MCF 10A (cell line): Measurements from ENCODE around the gene KLHL11. TPM values are rescaled to one million over a fixed set of nuclear protein-coding genes. Genes with fewer than 3 reads are reported as not detected.
A peak's percentile ranks its signal among the peaks of the same experiment; 100 is the strongest.

Experiments
- BruUV-seq: library from RNA; stranded (reverse); fragments of 400-500 nt; replicated peaks from 2 replicates; lab custom pipeline; 2021; lab: Mats Ljungman, UMichigan
- CTCF ChIA-PET: fragments of 300-600 bp; sonication (Branson Sonifier 250); formaldehyde crosslinking; extraction: SDS; loops from one replicate; lab custom pipeline; 2021; ENCODE audit warnings: antibody characterized with exemption, inconsistent platforms; lab: Yijun Ruan, JAX
- POLR2A ChIA-PET: fragments of 300-600, 350-650 bp; sonication (Branson Sonifier 250); formaldehyde crosslinking; extraction: SDS; loops from one replicate; lab custom pipeline; 2020; ENCODE audit warnings: antibody characterized with exemption, inconsistent platforms; lab: Yijun Ruan, JAX
- DNase-seq: peaks from one replicate; pipeline ENCODE4 v3.0.0-alpha.2; 2018; ENCODE audit not compliant: unreplicated experiment
- H3K27ac Mint-ChIP-seq: one replicate; pipeline ENCODE4 v1.8.0; 2022; ENCODE audit warnings: mild to moderate bottlenecking, low read depth, mixed read lengths; ENCODE audit not compliant: unreplicated experiment
- H3K27me3 Mint-ChIP-seq: one replicate; pipeline ENCODE4 v1.8.0; 2022; ENCODE audit warnings: mixed read lengths; ENCODE audit not compliant: insufficient read depth, unreplicated experiment
- H3K36me3 Mint-ChIP-seq: one replicate; pipeline ENCODE4 v1.8.0; 2022; ENCODE audit warnings: mild to moderate bottlenecking, moderate library complexity, mixed read lengths; ENCODE audit not compliant: insufficient read depth, unreplicated experiment
- H3K4me1 Mint-ChIP-seq: one replicate; pipeline ENCODE4 v1.8.0; 2022; ENCODE audit warnings: mixed read lengths; ENCODE audit not compliant: insufficient read depth, unreplicated experiment
- H3K4me3 Mint-ChIP-seq: one replicate; pipeline ENCODE4 v1.8.0; 2022; ENCODE audit warnings: mild to moderate bottlenecking, moderate library complexity, mixed read lengths; ENCODE audit not compliant: unreplicated experiment
- H3K9me3 Mint-ChIP-seq: one replicate; pipeline ENCODE4 v1.8.0; 2022; ENCODE audit warnings: mixed read lengths; ENCODE audit not compliant: unreplicated experiment
- CTCF ChIP-seq: fragments of 200-600 bp; IDR thresholded peaks from one replicate; pipeline ENCODE4 v1.8.0; 2022; ENCODE audit warnings: antibody characterized with exemption, mild to moderate bottlenecking; ENCODE audit not compliant: unreplicated experiment
- intact Hi-C: fragments of 100-400 bp; cut with micrococcal nuclease; formaldehyde crosslinking; loops from 2 replicates; pipeline ENCODE4 v1.14.1; 2022
- total RNA-seq: library from RNA; stranded (reverse); gene quantifications from 2 replicates; pipeline ENCODE4 v1.2.3, GENCODE V29; 2022

Gene KLHL11
- total RNA-seq, 1 experiment from 2014 or later = 19.1 TPM

GRCh38 chr17:41904242-41904841, 39.1 kb upstream of the KLHL11 start:
- BruUV-seq = no TSS peak
- Mint-ChIP-seq H3K4me3 (no peak overlapping the region), H3K27me3 (no peaks in the 10 kb centered on the region), H3K9me3 (no peaks in the 10 kb centered on the region), H3K36me3 (peaks cover 73% of the 10 kb centered on the region), H3K4me1 (peaks cover 6% of the 10 kb centered on the region), H3K27ac (no peak overlapping the region)
- DNase-seq = no peak
- no peak for TF ChIP-seq CTCF
- intact Hi-C loops = no loop called here
- POLR2A ChIA-PET = no interaction called here
- CTCF ChIA-PET = no interaction called here

- no TSS peak for BruUV-seq
- no peak overlapping the region for H3K4me3 Mint-ChIP-seq
- no peak for TF ChIP-seq CTCF
- POLR2A ChIA-PET = no interaction called here
- H3K9me3 Mint-ChIP-seq = no peaks in the 10 kb centered on the region
- no peak for DNase-seq
- intact Hi-C loops = no loop called here
- H3K27me3 Mint-ChIP-seq = no peaks in the 10 kb centered on the region
- H3K36me3 Mint-ChIP-seq = peaks cover 82% of the 10 kb centered on the region
- H3K27ac Mint-ChIP-seq = no peak overlapping the region
- peaks cover 1% of the 10 kb centered on the region for H3K4me1 Mint-ChIP-seq
- CTCF ChIA-PET = interaction anchor here (0.9 kb wide), 1 partner anchor 13 kb away, joined by 4 read pairs; no protein-coding TSS in a partner anchor
Observed at GRCh38 chr17:41901646-41902045, 36.4 kb upstream of the KLHL11 start.

DNA sequence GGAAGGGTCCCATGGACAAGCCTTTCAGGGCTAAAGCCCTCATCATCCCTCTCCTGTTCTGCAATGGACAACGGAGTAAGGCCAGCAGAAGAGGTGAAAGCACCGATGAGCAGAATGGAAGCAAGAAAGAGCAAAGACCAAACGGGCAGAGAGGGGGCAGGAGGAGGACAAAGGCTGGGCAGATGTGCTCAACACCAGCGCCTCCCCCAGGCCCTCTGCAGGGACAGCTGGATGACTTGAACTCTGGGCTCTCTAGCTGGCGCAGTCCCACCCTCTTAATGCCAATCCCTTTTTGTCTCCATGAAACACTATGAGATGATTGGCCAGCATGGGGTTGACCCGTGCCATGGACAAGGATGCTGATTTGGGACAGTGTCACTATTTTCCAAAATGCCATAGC, 31.5 kb upstream of the KLHL11 start:
- POLR2A ChIA-PET = no interaction called here
- DNase-seq = no peak
- no peaks in the 10 kb centered on the region for H3K4me1 Mint-ChIP-seq
- peaks cover 90% of the 10 kb centered on the region for H3K36me3 Mint-ChIP-seq
- H3K9me3 Mint-ChIP-seq = no peaks in the 10 kb centered on the region
- peak overlapping the region; percentile 23 for H3K27ac Mint-ChIP-seq
- no peaks in the 10 kb centered on the region for H3K27me3 Mint-ChIP-seq
- intact Hi-C loops = no loop called here
- no TSS peak for BruUV-seq
- no peak overlapping the region for H3K4me3 Mint-ChIP-seq
- TF ChIP-seq CTCF = no peak
- CTCF ChIA-PET = no interaction called here

DNA sequence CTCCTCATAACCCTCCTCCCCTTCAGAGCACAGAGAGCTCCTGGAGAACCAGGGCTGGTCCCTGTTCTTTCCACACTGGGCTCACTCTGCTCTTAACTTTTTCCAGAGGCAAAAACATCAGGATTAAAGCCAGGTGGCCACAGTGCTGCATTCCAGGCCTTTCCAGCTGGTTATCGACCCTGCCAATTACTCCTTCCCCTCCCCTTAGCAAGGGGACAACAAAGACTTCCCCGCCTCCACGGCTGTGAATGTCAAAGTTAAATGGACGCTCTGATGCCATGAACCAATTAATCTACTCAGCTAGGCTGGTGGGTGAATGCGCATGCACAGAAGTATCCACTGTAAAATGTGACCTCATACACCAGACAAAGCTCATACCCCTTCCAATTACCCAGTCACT, 30.4 kb upstream of the KLHL11 start:
- POLR2A ChIA-PET = interaction anchor here (0.6 to 1.1 kb wide), 2 partner anchors 11 to 17 kb away, joined by 3 to 6 read pairs; no protein-coding TSS in a partner anchor
- peak overlapping the region; percentile 4 for H3K27ac Mint-ChIP-seq
- peaks cover 80% of the 10 kb centered on the region for H3K36me3 Mint-ChIP-seq
- H3K4me1 Mint-ChIP-seq = no peaks in the 10 kb centered on the region
- intact Hi-C loops = no loop called here
- DNase-seq = no peak
- CTCF ChIA-PET = interaction anchor here (0.6 kb wide), 1 partner anchor 44 kb away, joined by 3 read pairs; no protein-coding TSS in a partner anchor
- BruUV-seq = no TSS peak
- no peak overlapping the region for H3K4me3 Mint-ChIP-seq
- no peaks in the 10 kb centered on the region for H3K9me3 Mint-ChIP-seq
- no peak for TF ChIP-seq CTCF
- no peaks in the 10 kb centered on the region for H3K27me3 Mint-ChIP-seq
